Karpas-422 (cell line): ENCODE results near the gene NPSR1. TPM values are rescaled to one million over a fixed set of nuclear protein-coding genes. Genes with fewer than 3 reads are reported as not detected.
"Not testable (repeated sequence)": the region's sequence is repeated elsewhere in the genome, so short reads cannot be mapped to it uniquely, and the experiment has no call there.

Source experiments
- DNase-seq: peaks from one replicate; pipeline ENCODE4 v3.0.0-alpha.2; 2015
- H2AFZ ChIP-seq: fragments of 200-600 bp; sonication (generic); 2 replicates; pipeline ENCODE4 v1.6.1; 2014; ENCODE audit warnings: antibody characterized with exemption, low read length, mixed read lengths
- H3K27ac ChIP-seq: fragments of 200-600 bp; sonication (generic); 2 replicates; pipeline ENCODE4 v1.5.1; 2014; ENCODE audit warnings: mild to moderate bottlenecking, low read length, moderate library complexity
- H3K27me3 ChIP-seq: fragments of 200-600 bp; sonication (generic); 2 replicates; pipeline ENCODE4 v1.6.1; 2014; ENCODE audit warnings: low read length, mixed read lengths
- H3K36me3 ChIP-seq: fragments of 200-600 bp; sonication (generic); 2 replicates; pipeline ENCODE4 v1.6.1; 2014; ENCODE audit warnings: low read length, mixed read lengths; ENCODE audit not compliant: insufficient read depth
- H3K4me1 ChIP-seq: fragments of 200-600 bp; sonication (generic); 2 replicates; pipeline ENCODE4 v1.6.1; 2014; ENCODE audit warnings: mild to moderate bottlenecking, low read length, mixed read lengths
- H3K4me2 ChIP-seq: fragments of 200-600 bp; sonication (generic); 2 replicates; pipeline ENCODE4 v1.6.1; 2014; ENCODE audit warnings: low read length, low read depth, mild to moderate bottlenecking; ENCODE audit not compliant: poor library complexity, severe bottlenecking
- H3K4me3 ChIP-seq: fragments of 200-600 bp; sonication (generic); 2 replicates; pipeline ENCODE4 v1.5.1; 2014; ENCODE audit warnings: mild to moderate bottlenecking, antibody characterized with exemption, low read length, mixed read lengths
- H3K79me2 ChIP-seq: fragments of 200-600 bp; sonication (generic); 2 replicates; pipeline ENCODE4 v1.6.1; 2014; ENCODE audit warnings: mild to moderate bottlenecking, low read length, mixed read lengths
- H3K9ac ChIP-seq: fragments of 200-600 bp; sonication (generic); 2 replicates; pipeline ENCODE4 v1.6.0; 2014; ENCODE audit warnings: low read length
- H3K9me2 ChIP-seq: fragments of 200-600 bp; sonication (generic), shearing (Covaris generic); replicated peaks from 2 replicates; pipeline ENCODE4 v1.6.0; 2014; ENCODE audit warnings: mild to moderate bottlenecking, low read length, moderate library complexity; ENCODE audit not compliant: insufficient read depth
- H3K9me3 ChIP-seq: fragments of 300-700, 200-600 bp; sonication (generic); 2 replicates; pipeline ENCODE4 v1.6.1; 2014; ENCODE audit warnings: low read length, mixed read lengths
- H4K20me1 ChIP-seq: fragments of 200-600 bp; sonication (generic); 2 replicates; pipeline ENCODE4 v1.6.1; 2014; ENCODE audit warnings: mild to moderate bottlenecking, antibody characterized with exemption, low read length, low read depth; ENCODE audit not compliant: insufficient read depth
- total RNA-seq: library from RNA; depleted of rRNA; stranded (reverse); fragments of >200 nt; shearing (Covaris generic); gene quantifications from 2 replicates; pipeline ENCODE4 v1.2.3, GENCODE V29; 2014; ENCODE audit warnings: low replicate concordance

NPSR1 gene
- total RNA-seq, 1 experiment from 2014 or later, result not detected

- Histone ChIP-seq H4K20me1 (no peaks in the 10 kb centered on the region), H3K27ac (no peak overlapping the region), H3K4me1 (no peaks in the 10 kb centered on the region), H3K4me3 (no peak overlapping the region), H3K27me3 (no peaks in the 10 kb centered on the region), H3K9me3 (no peaks in the 10 kb centered on the region), H2AFZ (no peak overlapping the region), H3K79me2 (no peaks in the 10 kb centered on the region), H3K9ac (no peak overlapping the region), H3K4me2 (no peak overlapping the region), H3K36me3 (no peaks in the 10 kb centered on the region), H3K9me2 (no peaks in the 10 kb centered on the region)
- no peak for DNase-seq
These were observed 187.8 kb downstream of the NPSR1 start for GRCh38 chr7:34845666-34846361.

GRCh38 chr7:34846976-34847375 lies 189.0 kb downstream of the NPSR1 start:
- H3K36me3 ChIP-seq, result no peaks in the 10 kb centered on the region
- no peak overlapping the region for H3K9ac ChIP-seq
- H3K27me3 ChIP-seq, result no peaks in the 10 kb centered on the region
- H3K27ac ChIP-seq, result no peak overlapping the region
- no peak overlapping the region for H2AFZ ChIP-seq
- no peaks in the 10 kb centered on the region for H3K9me3 ChIP-seq
- no peaks in the 10 kb centered on the region for H3K79me2 ChIP-seq
- no peaks in the 10 kb centered on the region for H3K4me1 ChIP-seq
- H3K4me3 ChIP-seq, result no peak overlapping the region
- no peaks in the 10 kb centered on the region for H4K20me1 ChIP-seq
- DNase-seq, result no peak
- no peak overlapping the region for H3K4me2 ChIP-seq
- H3K9me2 ChIP-seq, result no peaks in the 10 kb centered on the region

GRCh38 chr7:34848670-34849069 lies 190.7 kb downstream of the NPSR1 start:
- DNase-seq, result no peak
- no peaks in the 10 kb centered on the region for H3K79me2 ChIP-seq
- no peaks in the 10 kb centered on the region for H3K9me3 ChIP-seq
- H3K27me3 ChIP-seq, result no peaks in the 10 kb centered on the region
- no peaks in the 10 kb centered on the region for H3K4me1 ChIP-seq
- H4K20me1 ChIP-seq, result no peaks in the 10 kb centered on the region
- H3K36me3 ChIP-seq, result no peaks in the 10 kb centered on the region
- H3K4me2 ChIP-seq, result no peak overlapping the region
- no peak overlapping the region for H3K27ac ChIP-seq
- H2AFZ ChIP-seq, result no peak overlapping the region
- no peaks in the 10 kb centered on the region for H3K9me2 ChIP-seq
- H3K4me3 ChIP-seq, result no peak overlapping the region
- no peak overlapping the region for H3K9ac ChIP-seq

- no peak overlapping the region for H2AFZ ChIP-seq
- H3K4me1 ChIP-seq, result no peaks in the 10 kb centered on the region
- no peaks in the 10 kb centered on the region for H3K27me3 ChIP-seq
- no peak overlapping the region for H3K4me3 ChIP-seq
- H3K79me2 ChIP-seq, result no peaks in the 10 kb centered on the region
- H3K9ac ChIP-seq, result no peak overlapping the region
- H3K27ac ChIP-seq, result no peak overlapping the region
- H3K36me3 ChIP-seq, result no peaks in the 10 kb centered on the region
- no peaks in the 10 kb centered on the region for H4K20me1 ChIP-seq
- H3K4me2 ChIP-seq, result no peak overlapping the region
- no peak for DNase-seq
- H3K9me3 ChIP-seq, result no peaks in the 10 kb centered on the region
- no peaks in the 10 kb centered on the region for H3K9me2 ChIP-seq
These were observed 191.3 kb downstream of the NPSR1 start for GRCh38 chr7:34849163-34849960.

- H3K9me3 ChIP-seq, result no peaks in the 10 kb centered on the region
- no peaks in the 10 kb centered on the region for H4K20me1 ChIP-seq
- no peaks in the 10 kb centered on the region for H3K27me3 ChIP-seq
- no peaks in the 10 kb centered on the region for H3K4me1 ChIP-seq
- H3K4me3 ChIP-seq, result no peak overlapping the region
- no peak overlapping the region for H3K4me2 ChIP-seq
- H2AFZ ChIP-seq, result no peak overlapping the region
- DNase-seq, result no peak
- no peak overlapping the region for H3K9ac ChIP-seq
- H3K9me2 ChIP-seq, result no peaks in the 10 kb centered on the region
- no peak overlapping the region for H3K27ac ChIP-seq
- no peaks in the 10 kb centered on the region for H3K36me3 ChIP-seq
- H3K79me2 ChIP-seq, result no peaks in the 10 kb centered on the region
These were observed 192.0 kb downstream of the NPSR1 start for GRCh38 chr7:34849986-34850385.

- DNase-seq, result no peak
- Histone ChIP-seq H3K9me3 (no peaks in the 10 kb centered on the region), H3K27ac (no peak overlapping the region), H3K36me3 (no peaks in the 10 kb centered on the region), H3K4me3 (no peak overlapping the region), H3K9ac (no peak overlapping the region), H3K79me2 (no peaks in the 10 kb centered on the region), H3K27me3 (no peaks in the 10 kb centered on the region), H3K9me2 (no peaks in the 10 kb centered on the region), H3K4me2 (no peak overlapping the region), H2AFZ (no peak overlapping the region), H3K4me1 (no peaks in the 10 kb centered on the region), H4K20me1 (no peaks in the 10 kb centered on the region)
These were observed 192.7 kb downstream of the NPSR1 start for GRCh38 chr7:34850681-34851080.

- H3K4me1 ChIP-seq, result no peaks in the 10 kb centered on the region
- H3K9me2 ChIP-seq, result no peaks in the 10 kb centered on the region
- H3K4me3 ChIP-seq, result no peak overlapping the region
- H3K36me3 ChIP-seq, result no peaks in the 10 kb centered on the region
- H3K4me2 ChIP-seq, result no peak overlapping the region
- H3K27ac ChIP-seq, result no peak overlapping the region
- no peaks in the 10 kb centered on the region for H3K79me2 ChIP-seq
- no peak overlapping the region for H3K9ac ChIP-seq
- H3K27me3 ChIP-seq, result no peaks in the 10 kb centered on the region
- no peaks in the 10 kb centered on the region for H4K20me1 ChIP-seq
- no peak overlapping the region for H2AFZ ChIP-seq
- no peak for DNase-seq
- H3K9me3 ChIP-seq, result no peaks in the 10 kb centered on the region
These were observed 193.4 kb downstream of the NPSR1 start for GRCh38 chr7:34851431-34851830.

GRCh38 chr7:34858444-34858843 lies 200.4 kb downstream of the NPSR1 start:
- not testable (repeated sequence) for DNase-seq, H3K27me3 ChIP-seq, H3K9me3 ChIP-seq, H3K9ac ChIP-seq, H3K36me3 ChIP-seq, H3K27ac ChIP-seq, H3K4me1 ChIP-seq, H3K4me3 ChIP-seq, H3K4me2 ChIP-seq, H2AFZ ChIP-seq, H4K20me1 ChIP-seq, H3K9me2 ChIP-seq, H3K79me2 ChIP-seq
